GM19397 (cell line): Measurements from ENCODE around the gene KCNQ4.

Source experiments
- ATAC-seq: cut with Tn5 transposase; IDR thresholded peaks from one replicate; pipeline ENCODE4 v1.9.1; 2021; ENCODE audit warnings: mild to moderate bottlenecking, moderate library complexity; ENCODE audit not compliant: unreplicated experiment

Gene KCNQ4

GRCh38 chr1:40818264-40818961 is 34.8 kb downstream of the KCNQ4 start:
- ATAC-seq = peak; percentile 85

GRCh38 chr1:40819101-40819500 is 35.5 kb downstream of the KCNQ4 start:
- ATAC-seq = no peak

- no peak for ATAC-seq
Measured at GRCh38 chr1:40820251-40820797, 36.7 kb downstream of the KCNQ4 start.

GRCh38 chr1:40820911-40821693 is 37.5 kb downstream of the KCNQ4 start:
- no peak for ATAC-seq

DNA sequence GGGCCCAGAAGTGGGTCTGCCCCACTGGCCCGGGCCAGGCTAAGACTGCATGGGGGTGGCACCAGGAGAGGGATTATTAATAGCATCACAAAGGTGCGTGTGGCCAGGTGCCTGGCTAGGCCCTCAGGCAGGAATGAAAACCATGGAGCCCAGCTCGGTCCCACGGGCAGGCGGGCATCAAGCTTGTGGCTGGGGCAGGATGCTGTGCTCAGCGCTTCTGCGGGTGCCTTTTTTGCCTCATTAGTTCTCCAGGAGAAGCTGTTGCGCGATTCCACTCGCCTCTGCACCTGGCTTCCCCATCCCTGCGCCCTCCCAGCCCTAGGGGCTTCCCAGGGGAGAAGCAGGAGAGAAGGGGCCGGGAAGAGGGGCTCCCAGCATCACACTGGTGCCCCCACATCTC is 39.3 kb downstream of the KCNQ4 start:
- ATAC-seq = no peak

GRCh38 chr1:40823345-40823744 is 39.8 kb downstream of the KCNQ4 start:
- ATAC-seq = no peak

GRCh38 chr1:40823983-40824382 is 40.4 kb downstream of the KCNQ4 start:
- ATAC-seq = no peak

DNA sequence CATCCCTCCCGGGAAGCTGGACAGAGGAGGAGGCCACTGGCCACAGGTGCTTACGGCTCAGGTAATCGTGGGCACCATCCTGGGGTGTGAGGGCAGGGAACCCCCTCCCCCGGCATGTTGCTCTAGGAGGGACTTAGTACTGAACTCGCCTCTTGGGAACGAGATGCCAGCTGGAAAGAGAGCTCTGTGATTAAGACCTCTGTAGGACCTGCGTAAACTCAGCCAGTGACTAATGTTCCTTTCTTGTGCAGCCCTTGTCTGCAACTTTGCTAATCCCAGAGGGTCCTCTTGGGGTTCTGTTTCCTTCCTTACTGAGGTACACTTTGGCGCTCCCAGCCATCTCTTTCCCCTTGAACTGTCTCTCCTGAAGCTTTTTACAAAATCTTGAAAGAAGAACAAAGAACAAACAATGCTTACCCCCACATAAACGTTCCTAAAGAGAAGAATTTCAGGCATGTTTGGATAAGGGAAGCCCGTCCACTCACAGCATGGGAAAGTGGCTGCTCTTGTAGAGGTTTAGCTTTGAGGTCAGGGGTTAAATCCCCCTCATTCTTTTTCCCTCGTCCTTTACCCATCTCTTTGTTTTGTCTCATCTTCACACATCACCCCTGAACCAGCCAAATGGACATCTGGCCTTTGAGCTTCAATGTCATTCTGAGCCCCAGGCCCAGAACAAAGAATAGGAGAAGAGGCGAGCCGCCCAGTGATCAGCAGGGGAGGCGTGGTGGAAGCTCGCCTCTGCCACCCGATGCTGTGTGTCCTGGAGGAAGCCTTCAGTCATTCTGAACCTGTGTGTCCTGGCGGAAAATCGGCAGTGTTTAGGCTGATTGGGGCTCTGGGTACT is 41.2 kb downstream of the KCNQ4 start:
- ATAC-seq = no peak

DNA sequence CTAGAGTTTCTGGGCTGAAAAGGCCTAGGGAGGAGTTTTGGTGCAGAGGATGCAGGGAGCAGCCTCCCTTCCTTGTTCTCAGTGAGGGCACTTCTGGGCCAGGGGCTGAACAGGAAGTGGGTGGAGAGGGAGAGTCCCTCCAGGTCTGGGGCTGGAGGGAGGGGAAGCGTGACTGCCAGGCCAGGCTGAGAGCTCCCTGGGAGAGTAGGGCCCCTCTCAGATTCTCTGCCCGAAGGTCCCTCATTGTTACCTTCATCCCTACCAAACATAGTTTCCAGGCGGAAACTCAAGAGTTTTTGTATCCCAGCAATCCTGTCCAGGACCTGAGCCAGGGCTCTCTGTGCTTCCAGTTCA is 41.8 kb downstream of the KCNQ4 start:
- no peak for ATAC-seq

DNA sequence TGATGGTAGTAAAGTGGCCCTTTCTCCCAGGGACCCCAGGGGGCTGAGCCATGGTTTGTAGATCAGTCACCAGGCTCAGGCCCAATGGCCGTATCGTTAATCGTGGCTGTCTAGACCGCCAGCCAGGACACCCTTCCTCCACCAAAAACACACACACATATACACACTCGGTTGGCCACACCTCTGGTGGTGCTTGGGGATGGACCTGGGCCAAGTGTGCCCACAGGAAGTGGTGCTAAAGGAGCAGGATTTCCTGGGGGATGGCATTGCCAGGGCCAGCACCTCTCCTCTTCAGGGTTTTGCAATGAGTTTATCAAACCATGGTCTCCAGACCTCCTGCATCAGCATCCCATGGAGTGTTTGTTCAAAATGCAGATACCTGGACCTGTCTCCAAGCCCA is 42.4 kb downstream of the KCNQ4 start:
- no peak for ATAC-seq

DNA sequence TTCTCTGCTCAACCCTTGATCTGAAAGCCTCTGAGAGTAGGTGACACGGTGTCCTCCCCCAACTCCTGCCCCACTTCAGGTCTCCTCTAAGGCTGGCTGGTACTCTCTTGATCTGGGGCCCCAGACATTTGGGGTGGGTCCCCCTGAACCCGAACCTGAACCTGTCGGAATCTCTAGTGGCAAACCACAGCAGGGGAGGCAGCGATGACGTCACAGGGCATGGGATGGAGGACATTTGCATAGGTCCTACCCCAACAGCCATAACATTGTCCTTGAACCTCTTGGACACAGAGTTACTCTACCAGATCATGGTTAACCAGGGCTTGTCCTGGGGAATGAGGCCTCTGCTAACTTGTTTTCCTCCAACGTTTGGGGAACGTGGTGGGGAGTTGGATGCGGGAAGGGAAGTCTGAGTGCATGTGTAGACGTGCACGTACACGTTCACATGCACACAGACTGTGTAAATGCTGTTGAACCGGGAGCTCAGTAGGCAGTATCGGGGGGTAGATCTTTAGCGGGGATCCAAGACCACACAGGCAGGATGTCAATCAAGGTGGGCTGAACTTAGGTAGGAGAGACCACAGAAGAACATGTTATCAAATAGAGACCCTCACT is 46.2 kb downstream of the KCNQ4 start:
- no peak for ATAC-seq

DNA sequence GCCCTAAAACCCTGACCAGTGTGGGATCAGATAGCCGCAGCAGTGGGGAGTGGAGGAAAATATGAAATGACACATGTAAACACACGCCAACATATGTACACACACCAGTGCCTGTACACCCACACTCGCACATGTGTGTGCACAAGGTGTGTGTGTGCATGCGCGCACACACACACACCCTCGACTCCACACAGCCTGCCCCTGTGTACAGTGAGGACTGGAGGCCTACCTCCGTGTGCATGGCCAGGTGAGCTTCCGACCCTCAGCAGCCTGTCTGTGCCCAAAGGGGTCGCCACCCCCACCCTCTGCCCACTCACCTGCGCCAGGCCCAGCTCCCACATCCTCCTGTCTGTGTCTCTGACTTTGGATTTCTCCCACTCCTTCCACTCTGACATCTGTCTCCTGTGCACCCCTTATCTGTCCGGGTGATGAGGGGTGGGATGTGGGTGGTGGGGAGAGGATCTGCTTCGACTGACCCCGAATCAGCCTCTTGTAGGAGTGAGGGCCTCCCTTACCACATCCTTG is 46.9 kb downstream of the KCNQ4 start:
- ATAC-seq = no peak

- no peak for ATAC-seq
Measured at GRCh38 chr1:40831001-40831732, 47.6 kb downstream of the KCNQ4 start.

GRCh38 chr1:40833979-40834378 is 50.4 kb downstream of the KCNQ4 start:
- ATAC-seq = no peak

DNA sequence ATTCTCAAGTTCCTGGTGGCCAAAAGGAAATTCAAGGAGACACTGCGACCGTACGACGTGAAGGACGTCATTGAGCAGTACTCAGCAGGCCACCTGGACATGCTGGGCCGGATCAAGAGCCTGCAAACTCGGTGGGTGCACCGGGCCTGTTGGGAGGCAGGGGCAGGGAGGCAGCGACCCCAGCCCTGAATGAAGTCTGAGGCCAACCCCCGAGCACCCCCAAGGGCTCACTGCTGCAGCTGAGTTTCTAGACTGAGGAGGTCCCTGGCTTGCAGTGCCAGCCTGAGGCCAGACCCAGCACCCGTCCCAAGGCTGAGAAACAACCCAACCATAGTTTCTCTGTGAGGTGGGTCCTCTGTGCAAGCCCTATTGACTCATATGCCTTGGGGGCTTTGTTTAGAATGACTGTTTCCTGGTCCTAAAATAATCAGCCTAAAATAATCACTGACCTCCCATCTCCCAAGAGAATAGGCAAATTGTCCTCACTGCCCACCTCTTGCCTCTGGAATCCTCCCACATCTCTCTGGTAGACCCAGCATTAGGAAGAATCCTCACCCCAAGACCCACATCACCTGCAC is 51.5 kb downstream of the KCNQ4 start:
- ATAC-seq = no peak

DNA sequence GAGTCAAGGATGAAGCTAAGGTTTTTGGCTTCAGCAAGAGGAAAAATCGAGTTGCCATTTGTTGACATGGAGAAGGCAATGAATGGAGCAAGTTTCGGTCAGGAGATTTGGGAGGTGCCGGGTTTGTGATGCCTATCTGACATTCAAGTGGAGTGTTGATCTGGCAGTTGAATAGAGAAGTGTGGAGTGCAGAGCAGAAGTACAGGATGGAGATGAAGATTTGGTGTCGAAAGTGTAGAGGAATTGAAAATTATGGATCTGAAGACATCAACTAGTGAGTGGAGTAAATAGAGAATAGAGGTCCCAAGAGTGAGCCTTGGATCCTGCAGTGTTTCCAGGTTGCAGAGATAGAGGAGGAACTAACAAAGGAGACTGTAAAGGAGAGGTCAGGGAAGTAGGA is 52.7 kb downstream of the KCNQ4 start:
- no peak for ATAC-seq

- ATAC-seq = no peak
Measured at GRCh38 chr1:40837601-40838000, 54.0 kb downstream of the KCNQ4 start.

DNA sequence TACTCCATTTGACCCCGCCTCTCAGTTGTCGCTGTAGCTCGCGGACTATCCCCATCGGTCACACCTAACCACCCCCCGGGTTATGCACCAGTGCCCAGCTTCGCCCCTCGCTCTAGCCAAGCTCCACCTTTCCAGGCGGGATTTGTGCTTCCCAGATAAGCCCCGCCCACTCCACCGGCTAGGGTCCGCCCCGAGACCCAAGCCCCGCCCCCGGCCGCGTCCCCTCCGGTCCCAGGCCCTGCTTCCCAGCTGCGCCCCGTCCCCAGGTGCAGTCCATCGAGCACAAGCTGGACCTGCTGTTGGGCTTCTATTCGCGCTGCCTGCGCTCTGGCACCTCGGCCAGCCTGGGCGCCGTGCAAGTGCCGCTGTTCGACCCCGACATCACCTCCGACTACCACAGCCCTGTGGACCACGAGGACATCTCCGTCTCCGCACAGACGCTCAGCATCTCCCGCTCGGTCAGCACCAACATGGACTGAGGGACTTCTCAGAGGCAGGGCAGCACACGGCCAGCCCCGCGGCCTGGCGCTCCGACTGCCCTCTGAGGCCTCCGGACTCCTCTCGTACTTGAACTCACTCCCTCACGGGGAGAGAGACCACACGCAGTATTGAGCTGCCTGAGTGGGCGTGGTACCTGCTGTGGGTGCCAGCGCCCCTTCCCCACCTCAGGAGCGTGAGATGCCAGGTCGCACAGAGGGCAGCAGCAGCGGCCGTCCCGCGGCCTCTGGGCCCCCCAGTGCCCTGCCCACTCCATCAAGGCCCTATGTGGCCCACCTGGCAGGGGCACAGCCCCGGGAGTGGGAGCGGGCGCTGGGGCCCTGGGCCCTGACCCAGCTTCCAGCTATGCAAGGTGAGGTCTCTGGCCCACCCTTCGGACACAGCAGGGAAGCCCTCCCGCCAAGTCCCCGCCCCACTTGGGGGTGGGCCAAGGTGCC is 54.7 kb downstream of the KCNQ4 start:
- no peak for ATAC-seq
